Suprapubic skin (tissue), 4 donors: Measurements from ENCODE around the gene SLC7A6.

Source experiments
- EP300 ChIP-seq: sonication (generic); formaldehyde crosslinking; IDR thresholded peaks from one replicate; pipeline ENCODE4 v1.6.1; 2017; ENCODE audit warnings: antibody characterized with exemption
- POLR2A ChIP-seq, 2 donors: fragments of 450-650 bp; IDR thresholded peaks; one replicate each; pipeline ENCODE4 v1.6.1; 2017; ENCODE audit warnings: antibody characterized with exemption in 2 of 2, mild to moderate bottlenecking in 2 of 2, moderate library complexity in 2 of 2
- POLR2AphosphoS5 ChIP-seq, 3 donors: sonication (generic); formaldehyde crosslinking; IDR thresholded peaks; one replicate each; pipeline ENCODE4 v1.6.1; 2017; ENCODE audit warnings: antibody characterized with exemption in 3 of 3
- TF ChIP-seq, protein P1 (sequence below), 2 donors: fragments of 200-600 bp in 1 of 2; fragments of 450-650 bp in 1 of 2; sonication (generic) in 1 of 2; IDR thresholded peaks; one replicate each; pipeline ENCODE4 v1.5.1; 2016 to 2019; ENCODE audit warnings: antibody characterized with exemption in 2 of 2, mild to moderate bottlenecking in 1 of 2, moderate library complexity in 1 of 2

DNA sequence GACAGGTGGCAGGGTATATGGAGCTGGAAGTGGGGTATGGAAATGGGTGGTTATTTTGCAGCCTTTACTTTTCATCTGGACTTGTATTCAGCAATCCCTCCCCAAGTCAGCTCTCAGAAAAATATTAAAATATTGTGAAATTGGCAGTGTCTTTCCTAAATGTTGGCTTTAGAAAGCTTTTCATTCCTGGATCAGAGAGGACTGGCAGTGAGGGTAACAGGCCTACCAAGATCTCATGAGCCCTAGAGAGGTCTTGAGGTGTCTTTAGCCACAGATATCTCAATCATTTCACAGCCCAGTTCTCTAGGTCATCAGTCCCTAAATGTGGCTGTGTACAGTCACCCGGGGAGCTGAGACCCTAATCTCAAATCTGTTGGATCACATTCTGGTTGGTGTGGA lies 23.9 kb downstream of the SLC7A6 start:
- TF ChIP-seq, protein P1, sequence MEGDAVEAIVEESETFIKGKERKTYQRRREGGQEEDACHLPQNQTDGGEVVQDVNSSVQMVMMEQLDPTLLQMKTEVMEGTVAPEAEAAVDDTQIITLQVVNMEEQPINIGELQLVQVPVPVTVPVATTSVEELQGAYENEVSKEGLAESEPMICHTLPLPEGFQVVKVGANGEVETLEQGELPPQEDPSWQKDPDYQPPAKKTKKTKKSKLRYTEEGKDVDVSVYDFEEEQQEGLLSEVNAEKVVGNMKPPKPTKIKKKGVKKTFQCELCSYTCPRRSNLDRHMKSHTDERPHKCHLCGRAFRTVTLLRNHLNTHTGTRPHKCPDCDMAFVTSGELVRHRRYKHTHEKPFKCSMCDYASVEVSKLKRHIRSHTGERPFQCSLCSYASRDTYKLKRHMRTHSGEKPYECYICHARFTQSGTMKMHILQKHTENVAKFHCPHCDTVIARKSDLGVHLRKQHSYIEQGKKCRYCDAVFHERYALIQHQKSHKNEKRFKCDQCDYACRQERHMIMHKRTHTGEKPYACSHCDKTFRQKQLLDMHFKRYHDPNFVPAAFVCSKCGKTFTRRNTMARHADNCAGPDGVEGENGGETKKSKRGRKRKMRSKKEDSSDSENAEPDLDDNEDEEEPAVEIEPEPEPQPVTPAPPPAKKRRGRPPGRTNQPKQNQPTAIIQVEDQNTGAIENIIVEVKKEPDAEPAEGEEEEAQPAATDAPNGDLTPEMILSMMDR (IDR thresholded peaks at IDR 0.05): no peak
- TF ChIP-seq POLR2AphosphoS5 (IDR thresholded peaks at IDR 0.05) (no peak), POLR2A (IDR thresholded peaks at IDR 0.05) (no peak), EP300 (no peak)
